ENCODE results near the gene WASF2.

- TF ChIP-seq CTCF (IDR thresholded peaks at IDR 0.05; ENCODE audit: insufficient read depth, low read length, poor library complexity, severe bottlenecking): no peak
- no peak for TF ChIP-seq EZH2phosphoT487 (conservative IDR thresholded peaks at IDR 0.05; ENCODE audit: low read length)
These were observed 15.4 kb upstream of the WASF2 start for GRCh38 chr1:27505420-27505680.

Data from SU-DHL-6 (cell line).